Measurements from ENCODE around the gene IFNA4.
"Not testable (repeated sequence)": the region's sequence is repeated elsewhere in the genome, so short reads cannot be mapped to it uniquely, and the experiment has no call there.

GRCh38 chr9:21217211-21217610, 29.8 kb upstream of the IFNA4 start, which contains the start of gene IFNA16:
- not testable (repeated sequence) for TF ChIP-seq SUZ12 (IDR thresholded peaks at IDR 0.05); BHLHE40 (IDR thresholded peaks at IDR 0.05; ENCODE audit: borderline replicate concordance); SP1 (IDR thresholded peaks at IDR 0.05); ZNF384 (IDR thresholded peaks at IDR 0.05); NFRKB (IDR thresholded peaks at IDR 0.05); FOXM1 (IDR thresholded peaks at IDR 0.05; ENCODE audit: borderline replicate concordance); ELF4 (IDR thresholded peaks at IDR 0.05); PKNOX1 (IDR thresholded peaks at IDR 0.05); ARNT (IDR thresholded peaks at IDR 0.05); TARDBP (IDR thresholded peaks at IDR 0.05); HDGF (IDR thresholded peaks at IDR 0.05; ENCODE audit: borderline replicate concordance); FOXA1 (IDR thresholded peaks at IDR 0.05); FOXK2 (IDR thresholded peaks at IDR 0.05)

Measured in HEK293T (cell line).